HepG2 (cell line): ENCODE results near the gene COL25A1. TPM values are rescaled to one million over a fixed set of nuclear protein-coding genes. Genes with fewer than 3 reads are reported as not detected.

Experiments
- ATAC-seq: fragments of 200-7000 bp; cut with Tn5 transposase; 3 replicates; pipeline ENCODE4 v1.9.1; 2020; ENCODE audit warnings: mild to moderate bottlenecking, moderate library complexity
- BruUV-seq: library from RNA; stranded (reverse); fragments of 400-500 nt; replicated peaks from 2 replicates; lab custom pipeline; 2021; lab: Mats Ljungman, UMichigan
- CTCF ChIA-PET: fragments of 300-600 bp; formaldehyde crosslinking; extraction: SDS; loops from one replicate; lab custom pipeline; 2021; ENCODE audit warnings: low total read pairs, inconsistent platforms, low intra/inter-chr PET ratio; lab: Yijun Ruan, JAX
- POLR2A ChIA-PET: fragments of 350-600 bp; sonication (Branson Sonifier 250); formaldehyde crosslinking; loops from one replicate; lab custom pipeline; 2020; ENCODE audit warnings: antibody characterized with exemption, inconsistent platforms; lab: Yijun Ruan, JAX
- DNase-seq: peaks from one replicate; pipeline ENCODE4 v3.0.0-alpha.2; 2015; ENCODE audit warnings: low spot score
- FAIRE-seq: peaks from 3 replicates; lab custom pipeline; 2011; peaks lifted over from hg19 to GRCh38; lab: Jason Lieb, UNC
- H2AFZ ChIP-seq: one replicate; pipeline ENCODE4 v1.6.1; 2011; ENCODE audit warnings: low read length, inconsistent platforms
- H3K27ac ChIP-seq: fragments of 300-600 bp; 3 replicates; pipeline ENCODE4 v1.8.0; 2011; ENCODE audit warnings: mixed run types, mild to moderate bottlenecking, mixed read lengths, low read length, inconsistent platforms; ENCODE audit not compliant: insufficient read depth; ENCODE audit errors: extremely low read length
- H3K27me3 ChIP-seq, 2 experiments: fragments of 200-600 bp in 1 of 2; 2 replicates in 1 of 2; 3 replicates in 1 of 2; pipeline versions ENCODE4 v1.6.0 to v1.8.0; 2011; ENCODE audit warnings: low read length in 2 of 2, mild to moderate bottlenecking in 2 of 2, moderate library complexity in 2 of 2, inconsistent platforms in 1 of 2; ENCODE audit not compliant: insufficient read depth in 2 of 2, control insufficient read depth in 1 of 2
- H3K36me3 ChIP-seq, 2 experiments: fragments of 200-600 bp in 1 of 2; replicated peaks in 1 of 2; 2 replicates in 1 of 2; 3 replicates in 1 of 2; pipeline versions ENCODE4 v1.5.1 to v1.8.0; 2011; ENCODE audit warnings: low read length in 2 of 2, inconsistent platforms in 1 of 2; ENCODE audit not compliant: insufficient read depth in 2 of 2, control insufficient read depth in 1 of 2
- H3K4me1 ChIP-seq: 2 replicates; pipeline ENCODE4 v1.5.1; 2012; ENCODE audit warnings: low read length, inconsistent platforms; ENCODE audit not compliant: insufficient read depth
- H3K4me2 ChIP-seq: 2 replicates; pipeline ENCODE4 v1.6.0; 2011; ENCODE audit warnings: low read depth, low read length, inconsistent platforms
- H3K4me3 ChIP-seq, 3 experiments: fragments of 200-600 bp in 1 of 3; sonication (generic), shearing (Covaris generic) in 1 of 3; replicated peaks in 1 of 3; 2 replicates each; pipeline ENCODE4 v1.5.1; 2011 to 2016; ENCODE audit warnings: low read length in 3 of 3, inconsistent platforms in 2 of 3, low read depth in 2 of 3, mild to moderate bottlenecking in 2 of 3, control low read depth in 1 of 3, mixed read lengths in 1 of 3; ENCODE audit not compliant: insufficient read depth in 1 of 3
- H3K79me2 ChIP-seq: one replicate; pipeline ENCODE4 v1.6.1; 2011; ENCODE audit warnings: low read length, inconsistent platforms; ENCODE audit not compliant: insufficient read depth
- H3K9ac ChIP-seq: 2 replicates; pipeline ENCODE4 v1.6.0; 2011; ENCODE audit warnings: mild to moderate bottlenecking, low read depth, low read length, inconsistent platforms; ENCODE audit not compliant: insufficient read depth
- H3K9me3 ChIP-seq: 2 replicates; pipeline ENCODE4 v1.5.1; 2012; ENCODE audit warnings: mild to moderate bottlenecking, low read length
- H4K20me1 ChIP-seq: 2 replicates; pipeline ENCODE4 v1.6.0; 2011; ENCODE audit warnings: inconsistent platforms, mild to moderate bottlenecking, low read length, moderate library complexity; ENCODE audit not compliant: insufficient read depth
- CEBPB ChIP-seq: IDR thresholded peaks from 2 replicates; pipeline ENCODE4 v1.6.1; 2011; ENCODE audit warnings: low read depth, low read length, improper control_type of control experiment, borderline replicate concordance
- CEBPG ChIP-seq: IDR thresholded peaks from 2 replicates; pipeline ENCODE4 v1.6.1; 2016
- HNF4A ChIP-seq: sonication (generic); formaldehyde crosslinking; IDR thresholded peaks from 2 replicates; pipeline ENCODE4 v1.4.0; 2020; ENCODE audit warnings: missing genetic modification reagents
- KAT2B ChIP-seq: fragments of 150-350 bp; IDR thresholded peaks from 2 replicates; pipeline ENCODE4 v1.6.1; 2014; ENCODE audit warnings: low read depth, low read length, borderline replicate concordance
- ONECUT2 ChIP-seq: sonication (generic); formaldehyde crosslinking; IDR thresholded peaks from 2 replicates; pipeline ENCODE4 v1.4.0; 2020; ENCODE audit warnings: missing genetic modification reagents
- PHF21A ChIP-seq: sonication (generic); formaldehyde crosslinking; IDR thresholded peaks from 2 replicates; pipeline ENCODE4 v1.5.0; 2020; ENCODE audit warnings: mild to moderate bottlenecking, missing genetic modification reagents
- ZNF644 ChIP-seq: IDR thresholded peaks from 2 replicates; pipeline ENCODE4 v1.6.1; 2016; ENCODE audit warnings: low read depth
- ZSCAN20 ChIP-seq: sonication (generic); formaldehyde crosslinking; IDR thresholded peaks from 2 replicates; pipeline ENCODE4 v1.4.0; 2020; ENCODE audit warnings: missing genetic modification reagents, mild to moderate bottlenecking, borderline replicate concordance
- WGBS: methylation state at CpG from one replicate; pipeline ENCODE4 v1.1.6; 2017; ENCODE audit warnings: low lambda C conversion rate; 5-methylcytosine and 5-hydroxymethylcytosine counted together
- in situ Hi-C: cut with HindIII; loops from 2 replicates; pipeline ENCODE4 v1.10.0; 2017; ENCODE audit warnings: low pct_unique_long_range_greater_than_20kb; ENCODE audit not compliant: extremely low pct_ligation_motif_present
- intact Hi-C: fragments of 100-400 bp; cut with micrococcal nuclease; formaldehyde crosslinking; loops from one replicate; pipeline ENCODE4 v1.10.0; 2022; ENCODE audit not compliant: unreplicated experiment
- polyA plus RNA-seq, 8 experiments: library from polyadenylated mRNA; depleted of rRNA in 3 of 8; stranded (reverse) in 7 of 8; unstranded in 1 of 8; fragments of >200 nt; fragmentation: Illumina TruSeq in 4 of 8; extraction: Trizol in 4 of 8; gene quantifications; 2 replicates each; pipeline versions ENCODE4 v1.2.1 to v1.2.3, GENCODE V29; 2011 to 2016; ENCODE audit warnings: low read depth in 4 of 8, missing spikeins in 1 of 8, mixed read lengths in 1 of 8; ENCODE audit not compliant: insufficient read depth in 1 of 8
- total RNA-seq, 5 experiments: library from RNA; depleted of rRNA; stranded (reverse); fragments of >200 nt; fragmentation: Illumina TruSeq; extraction: Trizol; gene quantifications; 2 replicates each; pipeline ENCODE4 v1.2.3, GENCODE V29; 2016; ENCODE audit warnings: low read depth in 1 of 5
- TF ChIP-seq, protein P1 (sequence below): IDR thresholded peaks from 2 replicates; pipeline ENCODE4 v1.6.1; 2012; ENCODE audit warnings: low read depth, low read length, improper control_type of control experiment
- TF ChIP-seq, protein P2 (sequence below): sonication (generic); formaldehyde crosslinking; IDR thresholded peaks from 2 replicates; pipeline ENCODE4 v1.9.0; 2021; ENCODE audit warnings: mild to moderate bottlenecking, missing genetic modification reagents
- TF ChIP-seq, protein P3 (sequence below): sonication (generic); formaldehyde crosslinking; IDR thresholded peaks from 2 replicates; pipeline ENCODE4 v1.4.0; 2020; ENCODE audit warnings: missing genetic modification reagents

Gene COL25A1
- total and polyA plus RNA-seq, 2 of the 13 experiments (the other 11 are each of a cell fraction or from before 2014, with no cell fraction given), result not detected

- TF ChIP-seq, protein P1, sequence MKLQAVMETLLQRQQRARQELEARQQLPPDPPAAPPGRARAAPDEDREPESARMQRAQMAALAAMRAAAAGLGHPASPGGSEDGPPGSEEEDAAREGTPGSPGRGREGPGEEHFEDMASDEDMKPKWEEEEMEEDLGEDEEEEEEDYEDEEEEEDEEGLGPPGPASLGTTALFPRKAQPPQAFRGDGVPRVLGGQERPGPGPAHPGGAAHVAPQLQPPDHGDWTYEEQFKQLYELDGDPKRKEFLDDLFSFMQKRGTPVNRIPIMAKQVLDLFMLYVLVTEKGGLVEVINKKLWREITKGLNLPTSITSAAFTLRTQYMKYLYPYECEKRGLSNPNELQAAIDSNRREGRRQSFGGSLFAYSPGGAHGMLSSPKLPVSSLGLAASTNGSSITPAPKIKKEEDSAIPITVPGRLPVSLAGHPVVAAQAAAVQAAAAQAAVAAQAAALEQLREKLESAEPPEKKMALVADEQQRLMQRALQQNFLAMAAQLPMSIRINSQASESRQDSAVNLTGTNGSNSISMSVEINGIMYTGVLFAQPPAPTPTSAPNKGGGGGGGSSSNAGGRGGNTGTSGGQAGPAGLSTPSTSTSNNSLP, result no peak
- TF ChIP-seq, protein P2, sequence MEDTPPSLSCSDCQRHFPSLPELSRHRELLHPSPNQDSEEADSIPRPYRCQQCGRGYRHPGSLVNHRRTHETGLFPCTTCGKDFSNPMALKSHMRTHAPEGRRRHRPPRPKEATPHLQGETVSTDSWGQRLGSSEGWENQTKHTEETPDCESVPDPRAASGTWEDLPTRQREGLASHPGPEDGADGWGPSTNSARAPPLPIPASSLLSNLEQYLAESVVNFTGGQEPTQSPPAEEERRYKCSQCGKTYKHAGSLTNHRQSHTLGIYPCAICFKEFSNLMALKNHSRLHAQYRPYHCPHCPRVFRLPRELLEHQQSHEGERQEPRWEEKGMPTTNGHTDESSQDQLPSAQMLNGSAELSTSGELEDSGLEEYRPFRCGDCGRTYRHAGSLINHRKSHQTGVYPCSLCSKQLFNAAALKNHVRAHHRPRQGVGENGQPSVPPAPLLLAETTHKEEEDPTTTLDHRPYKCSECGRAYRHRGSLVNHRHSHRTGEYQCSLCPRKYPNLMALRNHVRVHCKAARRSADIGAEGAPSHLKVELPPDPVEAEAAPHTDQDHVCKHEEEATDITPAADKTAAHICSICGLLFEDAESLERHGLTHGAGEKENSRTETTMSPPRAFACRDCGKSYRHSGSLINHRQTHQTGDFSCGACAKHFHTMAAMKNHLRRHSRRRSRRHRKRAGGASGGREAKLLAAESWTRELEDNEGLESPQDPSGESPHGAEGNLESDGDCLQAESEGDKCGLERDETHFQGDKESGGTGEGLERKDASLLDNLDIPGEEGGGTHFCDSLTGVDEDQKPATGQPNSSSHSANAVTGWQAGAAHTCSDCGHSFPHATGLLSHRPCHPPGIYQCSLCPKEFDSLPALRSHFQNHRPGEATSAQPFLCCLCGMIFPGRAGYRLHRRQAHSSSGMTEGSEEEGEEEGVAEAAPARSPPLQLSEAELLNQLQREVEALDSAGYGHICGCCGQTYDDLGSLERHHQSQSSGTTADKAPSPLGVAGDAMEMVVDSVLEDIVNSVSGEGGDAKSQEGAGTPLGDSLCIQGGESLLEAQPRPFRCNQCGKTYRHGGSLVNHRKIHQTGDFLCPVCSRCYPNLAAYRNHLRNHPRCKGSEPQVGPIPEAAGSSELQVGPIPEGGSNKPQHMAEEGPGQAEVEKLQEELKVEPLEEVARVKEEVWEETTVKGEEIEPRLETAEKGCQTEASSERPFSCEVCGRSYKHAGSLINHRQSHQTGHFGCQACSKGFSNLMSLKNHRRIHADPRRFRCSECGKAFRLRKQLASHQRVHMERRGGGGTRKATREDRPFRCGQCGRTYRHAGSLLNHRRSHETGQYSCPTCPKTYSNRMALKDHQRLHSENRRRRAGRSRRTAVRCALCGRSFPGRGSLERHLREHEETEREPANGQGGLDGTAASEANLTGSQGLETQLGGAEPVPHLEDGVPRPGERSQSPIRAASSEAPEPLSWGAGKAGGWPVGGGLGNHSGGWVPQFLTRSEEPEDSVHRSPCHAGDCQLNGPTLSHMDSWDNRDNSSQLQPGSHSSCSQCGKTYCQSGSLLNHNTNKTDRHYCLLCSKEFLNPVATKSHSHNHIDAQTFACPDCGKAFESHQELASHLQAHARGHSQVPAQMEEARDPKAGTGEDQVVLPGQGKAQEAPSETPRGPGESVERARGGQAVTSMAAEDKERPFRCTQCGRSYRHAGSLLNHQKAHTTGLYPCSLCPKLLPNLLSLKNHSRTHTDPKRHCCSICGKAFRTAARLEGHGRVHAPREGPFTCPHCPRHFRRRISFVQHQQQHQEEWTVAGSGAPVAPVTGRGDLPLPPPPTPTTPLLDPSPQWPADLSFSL (CRISPR knock-in tag), result no peak
Measured at GRCh38 chr4:108772402-108772801, 530.1 kb downstream of the COL25A1 start (continued).

- 0 out of 2 replicates have a peak overlapping the region, but pooled peaks have one; percentile 26 for H3K4me2 ChIP-seq
- POLR2A ChIA-PET, result no interaction called here
- H3K79me2 ChIP-seq, result no peaks in the 10 kb centered on the region
- no peaks in the 10 kb centered on the region; a peak in 2 of 5 replicates for H3K27me3 ChIP-seq
- no peaks in the 10 kb centered on the region for H3K36me3 ChIP-seq
- peak; percentile 56 for ATAC-seq
- peaks cover 37% of the 10 kb centered on the region for H3K4me1 ChIP-seq
- H2AFZ ChIP-seq, result no peak overlapping the region
- H3K27ac ChIP-seq, result no peak overlapping the region
- no peaks in the 10 kb centered on the region for H4K20me1 ChIP-seq
- intact Hi-C loops (no loop called here), in situ Hi-C loops (no loop called here)
- H3K9me3 ChIP-seq, result no peaks in the 10 kb centered on the region
- DNase-seq, result peak; percentile 33
- CTCF ChIA-PET, result no interaction called here
- H3K9ac ChIP-seq, result no peak overlapping the region
- BruUV-seq, result no TSS peak
- 0% methylated on average over 3 of the region's 3 CpGs for WGBS
- no peak for FAIRE-seq
- no peak overlapping the region for H3K4me3 ChIP-seq
- TF ChIP-seq, protein P3, sequence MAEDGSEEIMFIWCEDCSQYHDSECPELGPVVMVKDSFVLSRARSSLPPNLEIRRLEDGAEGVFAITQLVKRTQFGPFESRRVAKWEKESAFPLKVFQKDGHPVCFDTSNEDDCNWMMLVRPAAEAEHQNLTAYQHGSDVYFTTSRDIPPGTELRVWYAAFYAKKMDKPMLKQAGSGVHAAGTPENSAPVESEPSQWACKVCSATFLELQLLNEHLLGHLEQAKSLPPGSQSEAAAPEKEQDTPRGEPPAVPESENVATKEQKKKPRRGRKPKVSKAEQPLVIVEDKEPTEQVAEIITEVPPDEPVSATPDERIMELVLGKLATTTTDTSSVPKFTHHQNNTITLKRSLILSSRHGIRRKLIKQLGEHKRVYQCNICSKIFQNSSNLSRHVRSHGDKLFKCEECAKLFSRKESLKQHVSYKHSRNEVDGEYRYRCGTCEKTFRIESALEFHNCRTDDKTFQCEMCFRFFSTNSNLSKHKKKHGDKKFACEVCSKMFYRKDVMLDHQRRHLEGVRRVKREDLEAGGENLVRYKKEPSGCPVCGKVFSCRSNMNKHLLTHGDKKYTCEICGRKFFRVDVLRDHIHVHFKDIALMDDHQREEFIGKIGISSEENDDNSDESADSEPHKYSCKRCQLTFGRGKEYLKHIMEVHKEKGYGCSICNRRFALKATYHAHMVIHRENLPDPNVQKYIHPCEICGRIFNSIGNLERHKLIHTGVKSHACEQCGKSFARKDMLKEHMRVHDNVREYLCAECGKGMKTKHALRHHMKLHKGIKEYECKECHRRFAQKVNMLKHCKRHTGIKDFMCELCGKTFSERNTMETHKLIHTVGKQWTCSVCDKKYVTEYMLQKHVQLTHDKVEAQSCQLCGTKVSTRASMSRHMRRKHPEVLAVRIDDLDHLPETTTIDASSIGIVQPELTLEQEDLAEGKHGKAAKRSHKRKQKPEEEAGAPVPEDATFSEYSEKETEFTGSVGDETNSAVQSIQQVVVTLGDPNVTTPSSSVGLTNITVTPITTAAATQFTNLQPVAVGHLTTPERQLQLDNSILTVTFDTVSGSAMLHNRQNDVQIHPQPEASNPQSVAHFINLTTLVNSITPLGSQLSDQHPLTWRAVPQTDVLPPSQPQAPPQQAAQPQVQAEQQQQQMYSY (CRISPR knock-in tag), result no peak
- peak; percentile 66 for TF ChIP-seq CEBPB
- TF ChIP-seq ZSCAN20 (CRISPR knock-in tag), result peak; percentile 56; the same call in 1 of the 2 replicates
- 0 out of 2 replicates have a peak, but pooled peaks have one; percentile 23 for TF ChIP-seq PHF21A (CRISPR knock-in tag)
- TF ChIP-seq ZNF644 (CRISPR knock-in tag), result 0 out of 2 replicates have a peak, but pooled peaks have one; percentile 32
- 0 out of 2 replicates have a peak, but pooled peaks have one; percentile 5 for TF ChIP-seq KAT2B
- peak; percentile 54 for TF ChIP-seq CEBPG (CRISPR knock-in tag)
- peak; percentile 60 for TF ChIP-seq HNF4A (CRISPR knock-in tag)
- TF ChIP-seq ONECUT2 (CRISPR knock-in tag), result peak; percentile 83
Measured at GRCh38 chr4:108766058-108766457, 536.4 kb downstream of the COL25A1 start.
